Suppressor macrophage treated with lipopolysaccharide for 4 hours (primary cell): ENCODE measurements around the gene SESN1.
"Not testable (repeated sequence)": the region's sequence is repeated elsewhere in the genome, so short reads cannot be mapped to it uniquely, and the experiment has no call there.

ENCODE experiments used
- DNase-seq: peaks from one replicate; pipeline ENCODE4 v3.0.0-alpha.2; 2020

The SESN1 gene

GRCh38 chr6:108993876-108994275 is 100.8 kb downstream of the SESN1 start:
- no peak for DNase-seq

GRCh38 chr6:108989700-108990099 is 104.9 kb downstream of the SESN1 start:
- DNase-seq = no peak

- no peak for DNase-seq
Observed at GRCh38 chr6:108988765-108989164, 105.9 kb downstream of the SESN1 start.

GRCh38 chr6:108988296-108988695 is 106.3 kb downstream of the SESN1 start:
- DNase-seq = no peak

- DNase-seq = no peak
Observed at GRCh38 chr6:108987156-108987555, 107.5 kb downstream of the SESN1 start.

GRCh38 chr6:108985301-108985700 is 109.3 kb downstream of the SESN1 start:
- DNase-seq = no peak

GRCh38 chr6:108983151-108983550 is 111.5 kb downstream of the SESN1 start:
- DNase-seq = peak; percentile 50

GRCh38 chr6:108982154-108983113 is 112.2 kb downstream of the SESN1 start:
- DNase-seq = no peak

- DNase-seq = not testable (repeated sequence)
Observed at GRCh38 chr6:108978638-108979037, 116.0 kb downstream of the SESN1 start.

- no peak for DNase-seq
Observed at GRCh38 chr6:108974201-108974600, 120.4 kb downstream of the SESN1 start.

GRCh38 chr6:108969776-108970175 is 124.9 kb downstream of the SESN1 start:
- DNase-seq = no peak

GRCh38 chr6:108968325-108969316 is 126.0 kb downstream of the SESN1 start:
- peak; percentile 84 for DNase-seq

GRCh38 chr6:108966855-108967755 is 127.5 kb downstream of the SESN1 start:
- peak; percentile 95 for DNase-seq

GRCh38 chr6:108966251-108966650 is 128.4 kb downstream of the SESN1 start:
- peak; percentile 57 for DNase-seq

GRCh38 chr6:108961985-108962384 is 132.7 kb downstream of the SESN1 start:
- no peak for DNase-seq

- DNase-seq = no peak
Observed at GRCh38 chr6:108961077-108961476, 133.6 kb downstream of the SESN1 start.

- DNase-seq = no peak
Observed at GRCh38 chr6:108960601-108961000, 134.0 kb downstream of the SESN1 start.

- no peak for DNase-seq
Observed at GRCh38 chr6:108959972-108960582, 134.6 kb downstream of the SESN1 start.

- DNase-seq = no peak
Observed at GRCh38 chr6:108958900-108959770, 135.5 kb downstream of the SESN1 start.

- DNase-seq = no peak
Observed at GRCh38 chr6:108957221-108957620, 137.4 kb downstream of the SESN1 start.
